HepG2 (cell line): ENCODE data around the gene SYPL2. TPM values are rescaled to one million over a fixed set of nuclear protein-coding genes. Genes with fewer than 3 reads are reported as not detected.

Experiments used
- ATAC-seq: fragments of 200-7000 bp; cut with Tn5 transposase; 3 replicates; pipeline ENCODE4 v1.9.1; 2020; ENCODE audit warnings: mild to moderate bottlenecking, moderate library complexity
- BruUV-seq: library from RNA; stranded (reverse); fragments of 400-500 nt; replicated peaks from 2 replicates; lab custom pipeline; 2021; lab: Mats Ljungman, UMichigan
- CTCF ChIA-PET: fragments of 300-600 bp; formaldehyde crosslinking; extraction: SDS; loops from one replicate; lab custom pipeline; 2021; ENCODE audit warnings: low total read pairs, inconsistent platforms, low intra/inter-chr PET ratio; lab: Yijun Ruan, JAX
- POLR2A ChIA-PET: fragments of 350-600 bp; sonication (Branson Sonifier 250); formaldehyde crosslinking; loops from one replicate; lab custom pipeline; 2020; ENCODE audit warnings: antibody characterized with exemption, inconsistent platforms; lab: Yijun Ruan, JAX
- DNase-seq: peaks from one replicate; pipeline ENCODE4 v3.0.0-alpha.2; 2015; ENCODE audit warnings: low spot score
- FAIRE-seq: peaks from 3 replicates; lab custom pipeline; 2011; peaks lifted over from hg19 to GRCh38; lab: Jason Lieb, UNC
- H2AFZ ChIP-seq: one replicate; pipeline ENCODE4 v1.6.1; 2011; ENCODE audit warnings: low read length, inconsistent platforms
- H3K27ac ChIP-seq: fragments of 300-600 bp; 3 replicates; pipeline ENCODE4 v1.8.0; 2011; ENCODE audit warnings: mixed run types, mild to moderate bottlenecking, mixed read lengths, low read length, inconsistent platforms; ENCODE audit not compliant: insufficient read depth; ENCODE audit errors: extremely low read length
- H3K27me3 ChIP-seq, 2 experiments: fragments of 200-600 bp in 1 of 2; 2 replicates in 1 of 2; 3 replicates in 1 of 2; pipeline versions ENCODE4 v1.6.0 to v1.8.0; 2011; ENCODE audit warnings: low read length in 2 of 2, mild to moderate bottlenecking in 2 of 2, moderate library complexity in 2 of 2, inconsistent platforms in 1 of 2; ENCODE audit not compliant: insufficient read depth in 2 of 2, control insufficient read depth in 1 of 2
- H3K36me3 ChIP-seq, 2 experiments: fragments of 200-600 bp in 1 of 2; replicated peaks in 1 of 2; 2 replicates in 1 of 2; 3 replicates in 1 of 2; pipeline versions ENCODE4 v1.5.1 to v1.8.0; 2011; ENCODE audit warnings: low read length in 2 of 2, inconsistent platforms in 1 of 2; ENCODE audit not compliant: insufficient read depth in 2 of 2, control insufficient read depth in 1 of 2
- H3K4me1 ChIP-seq: 2 replicates; pipeline ENCODE4 v1.5.1; 2012; ENCODE audit warnings: low read length, inconsistent platforms; ENCODE audit not compliant: insufficient read depth
- H3K4me2 ChIP-seq: 2 replicates; pipeline ENCODE4 v1.6.0; 2011; ENCODE audit warnings: low read depth, low read length, inconsistent platforms
- H3K4me3 ChIP-seq, 3 experiments: fragments of 200-600 bp in 1 of 3; sonication (generic), shearing (Covaris generic) in 1 of 3; replicated peaks in 1 of 3; 2 replicates each; pipeline ENCODE4 v1.5.1; 2011 to 2016; ENCODE audit warnings: low read length in 3 of 3, inconsistent platforms in 2 of 3, low read depth in 2 of 3, mild to moderate bottlenecking in 2 of 3, control low read depth in 1 of 3, mixed read lengths in 1 of 3; ENCODE audit not compliant: insufficient read depth in 1 of 3
- H3K79me2 ChIP-seq: one replicate; pipeline ENCODE4 v1.6.1; 2011; ENCODE audit warnings: low read length, inconsistent platforms; ENCODE audit not compliant: insufficient read depth
- H3K9ac ChIP-seq: 2 replicates; pipeline ENCODE4 v1.6.0; 2011; ENCODE audit warnings: mild to moderate bottlenecking, low read depth, low read length, inconsistent platforms; ENCODE audit not compliant: insufficient read depth
- H3K9me3 ChIP-seq: 2 replicates; pipeline ENCODE4 v1.5.1; 2012; ENCODE audit warnings: mild to moderate bottlenecking, low read length
- H4K20me1 ChIP-seq: 2 replicates; pipeline ENCODE4 v1.6.0; 2011; ENCODE audit warnings: inconsistent platforms, mild to moderate bottlenecking, low read length, moderate library complexity; ENCODE audit not compliant: insufficient read depth
- ADNP ChIP-seq: sonication (generic); formaldehyde crosslinking; IDR thresholded peaks from 2 replicates; pipeline ENCODE4 v1.4.0; 2020; ENCODE audit warnings: missing genetic modification reagents
- ARNTL ChIP-seq: sonication (generic); formaldehyde crosslinking; IDR thresholded peaks from 2 replicates; pipeline ENCODE4 v1.4.0; 2020; ENCODE audit warnings: mild to moderate bottlenecking, missing genetic modification reagents
- E2F5 ChIP-seq: sonication (generic); formaldehyde crosslinking; conservative IDR thresholded peaks from 2 replicates; pipeline ENCODE4 v1.4.0; 2020; ENCODE audit warnings: missing genetic modification reagents
- ELF4 ChIP-seq: sonication (generic); formaldehyde crosslinking; IDR thresholded peaks from 2 replicates; pipeline ENCODE4 v1.5.0; 2020; ENCODE audit warnings: missing genetic modification reagents, mild to moderate bottlenecking, moderate library complexity, borderline replicate concordance
- GPBP1L1 ChIP-seq: sonication (generic); formaldehyde crosslinking; IDR thresholded peaks from 2 replicates; pipeline ENCODE4 v1.5.0; 2020; ENCODE audit warnings: mild to moderate bottlenecking, missing genetic modification reagents
- PLRG1 ChIP-seq: fragments of 450-650 bp; conservative IDR thresholded peaks from 2 replicates; pipeline ENCODE4 v1.6.1; 2016
- POGK ChIP-seq: sonication (generic); formaldehyde crosslinking; conservative IDR thresholded peaks from 2 replicates; pipeline ENCODE4 v1.8.0; 2022; ENCODE audit warnings: mild to moderate bottlenecking, moderate library complexity, missing genetic modification reagents
- RARG ChIP-seq: sonication (generic); formaldehyde crosslinking; IDR thresholded peaks from 2 replicates; pipeline ENCODE4 v1.4.0; 2020; ENCODE audit warnings: low read depth, mild to moderate bottlenecking, missing genetic modification reagents
- RBM22 ChIP-seq: fragments of 200-400 bp; formaldehyde crosslinking; optimal IDR thresholded peaks from 2 replicates; pipeline ENCODE3; 2017; ENCODE audit warnings: mild to moderate bottlenecking, low read length, moderate library complexity
- RBM39 ChIP-seq: fragments of 200-400 bp; formaldehyde crosslinking; IDR thresholded peaks from one replicate; pipeline ENCODE4 v1.6.1; 2018; ENCODE audit warnings: antibody characterized with exemption, mild to moderate bottlenecking, low read depth, low read length; ENCODE audit not compliant: poor library complexity, severe bottlenecking
- RFX3 ChIP-seq: IDR thresholded peaks from 2 replicates; pipeline ENCODE4 v1.6.1; 2016; ENCODE audit warnings: missing biosample characterization, missing genetic modification reagents
- SNAI1 ChIP-seq: sonication (generic); formaldehyde crosslinking; IDR thresholded peaks from 2 replicates; pipeline ENCODE4 v1.5.0; 2020; ENCODE audit warnings: mild to moderate bottlenecking, missing genetic modification reagents, borderline replicate concordance
- SP1 ChIP-seq, 2 experiments: fragments of 450-650 bp in 1 of 2; sonication (generic) in 1 of 2; formaldehyde crosslinking in 1 of 2; IDR thresholded peaks; 2 replicates each; pipeline versions ENCODE4 v1.4.0 to v1.6.1; 2016 to 2020; ENCODE audit warnings: missing genetic modification reagents in 1 of 2
- TARDBP ChIP-seq: sonication (generic); formaldehyde crosslinking; IDR thresholded peaks from 2 replicates; pipeline ENCODE4 v1.8.0; 2022; ENCODE audit warnings: mild to moderate bottlenecking, missing genetic modification reagents
- TEF ChIP-seq: sonication (generic); formaldehyde crosslinking; IDR thresholded peaks from 2 replicates; pipeline ENCODE4 v1.5.0; 2020; ENCODE audit warnings: missing genetic modification reagents
- ZFP90 ChIP-seq: sonication (generic); formaldehyde crosslinking; IDR thresholded peaks from 2 replicates; pipeline ENCODE4 v1.8.0; 2022; ENCODE audit warnings: missing genetic modification reagents, mild to moderate bottlenecking, inconsistent platforms, borderline replicate concordance
- ZMAT5 ChIP-seq: sonication (generic); formaldehyde crosslinking; IDR thresholded peaks from 2 replicates; pipeline ENCODE4 v1.5.0; 2020; ENCODE audit warnings: mild to moderate bottlenecking, low read depth, missing genetic modification reagents, borderline replicate concordance
- ZNF180 ChIP-seq: sonication (generic); formaldehyde crosslinking; IDR thresholded peaks from 2 replicates; pipeline ENCODE4 v1.4.0; 2020; ENCODE audit warnings: low read depth, missing genetic modification reagents, borderline replicate concordance
- ZNF367 ChIP-seq: sonication (generic); formaldehyde crosslinking; IDR thresholded peaks from 2 replicates; pipeline ENCODE4 v1.4.0; 2020; ENCODE audit warnings: missing genetic modification reagents, borderline replicate concordance
- ZNF431 ChIP-seq: sonication (generic); formaldehyde crosslinking; IDR thresholded peaks from 2 replicates; pipeline ENCODE4 v1.9.0; 2022; ENCODE audit warnings: missing genetic modification reagents, low read depth, mild to moderate bottlenecking, borderline replicate concordance
- WGBS: methylation state at CpG from one replicate; pipeline ENCODE4 v1.1.6; 2017; ENCODE audit warnings: low lambda C conversion rate; 5-methylcytosine and 5-hydroxymethylcytosine counted together
- in situ Hi-C: cut with HindIII; loops from 2 replicates; pipeline ENCODE4 v1.10.0; 2017; ENCODE audit warnings: low pct_unique_long_range_greater_than_20kb; ENCODE audit not compliant: extremely low pct_ligation_motif_present
- intact Hi-C: fragments of 100-400 bp; cut with micrococcal nuclease; formaldehyde crosslinking; loops from one replicate; pipeline ENCODE4 v1.10.0; 2022; ENCODE audit not compliant: unreplicated experiment
- polyA plus RNA-seq, 8 experiments: library from polyadenylated mRNA; depleted of rRNA in 3 of 8; stranded (reverse) in 7 of 8; unstranded in 1 of 8; fragments of >200 nt; fragmentation: Illumina TruSeq in 4 of 8; extraction: Trizol in 4 of 8; gene quantifications; 2 replicates each; pipeline versions ENCODE4 v1.2.1 to v1.2.3, GENCODE V29; 2011 to 2016; ENCODE audit warnings: low read depth in 4 of 8, missing spikeins in 1 of 8, mixed read lengths in 1 of 8; ENCODE audit not compliant: insufficient read depth in 1 of 8
- total RNA-seq, 5 experiments: library from RNA; depleted of rRNA; stranded (reverse); fragments of >200 nt; fragmentation: Illumina TruSeq; extraction: Trizol; gene quantifications; 2 replicates each; pipeline ENCODE4 v1.2.3, GENCODE V29; 2016; ENCODE audit warnings: low read depth in 1 of 5

SYPL2 gene
- total and polyA plus RNA-seq, 2 of the 13 experiments (the other 11 are each of a cell fraction or from before 2014, with no cell fraction given) = 0.17 to 0.24 TPM

- no peaks in the 10 kb centered on the region for H3K9me3 ChIP-seq
- ATAC-seq (no peak), FAIRE-seq (no peak), DNase-seq (no peak)
- ChIA-PET CTCF (no interaction called here), POLR2A (no interaction called here)
- no peak overlapping the region for H2AFZ ChIP-seq
- no peak overlapping the region for H3K4me3 ChIP-seq
- H3K79me2 ChIP-seq = no peaks in the 10 kb centered on the region
- H4K20me1 ChIP-seq = no peaks in the 10 kb centered on the region
- in situ Hi-C loops (no loop called here), intact Hi-C loops (no loop called here)
- no TSS peak for BruUV-seq
- 36% methylated on average over 2 of the region's 2 CpGs for WGBS
- H3K27me3 ChIP-seq = peaks cover 6 to 56% of the 10 kb centered on the region in 2 experiments; a peak in 3 of 5 replicates
- H3K9ac ChIP-seq = no peak overlapping the region
- no peak overlapping the region for H3K27ac ChIP-seq
- no peak overlapping the region for H3K4me2 ChIP-seq
- no peaks in the 10 kb centered on the region for H3K4me1 ChIP-seq
- TF ChIP-seq ZNF431 (CRISPR knock-in tag) (no peak), RBM39 (no peak), PLRG1 (no peak), ZNF367 (no peak), POGK (CRISPR knock-in tag) (no peak), ZNF180 (CRISPR knock-in tag) (no peak), SP1 (IDR thresholded peaks at IDR 0.05) (no peak), SP1 (CRISPR knock-in tag; IDR thresholded peaks at IDR 0.05) (no peak), TARDBP (no peak), E2F5 (no peak), ZMAT5 (no peak), RBM22 (no peak), ADNP (no peak), ZFP90 (CRISPR knock-in tag) (no peak), TEF (CRISPR knock-in tag) (no peak), RFX3 (no peak), GPBP1L1 (CRISPR knock-in tag) (no peak), SNAI1 (no peak), RARG (CRISPR knock-in tag) (no peak), ARNTL (no peak), ELF4 (CRISPR knock-in tag) (no peak)
- H3K36me3 ChIP-seq = no peaks in the 10 kb centered on the region
These were observed 57.4 kb downstream of the SYPL2 start for GRCh38 chr1:109523706-109524105.
